DND-41 (cell line): ENCODE results near the gene HENMT1.

Source experiments
- EZH2 ChIP-seq: IDR thresholded peaks from 3 replicates; pipeline ENCODE4 v1.6.1; 2012; ENCODE audit warnings: borderline replicate concordance, low read depth, mild to moderate bottlenecking, moderate library complexity, low read length, inconsistent platforms; ENCODE audit not compliant: severe bottlenecking
- TF ChIP-seq, protein P1 (sequence below): IDR thresholded peaks from 2 replicates; pipeline ENCODE4 v1.5.1; 2012; ENCODE audit warnings: borderline replicate concordance, low read length, moderate library complexity, mild to moderate bottlenecking; ENCODE audit not compliant: poor library complexity, severe bottlenecking; ENCODE audit errors: extremely low read depth

DNA sequence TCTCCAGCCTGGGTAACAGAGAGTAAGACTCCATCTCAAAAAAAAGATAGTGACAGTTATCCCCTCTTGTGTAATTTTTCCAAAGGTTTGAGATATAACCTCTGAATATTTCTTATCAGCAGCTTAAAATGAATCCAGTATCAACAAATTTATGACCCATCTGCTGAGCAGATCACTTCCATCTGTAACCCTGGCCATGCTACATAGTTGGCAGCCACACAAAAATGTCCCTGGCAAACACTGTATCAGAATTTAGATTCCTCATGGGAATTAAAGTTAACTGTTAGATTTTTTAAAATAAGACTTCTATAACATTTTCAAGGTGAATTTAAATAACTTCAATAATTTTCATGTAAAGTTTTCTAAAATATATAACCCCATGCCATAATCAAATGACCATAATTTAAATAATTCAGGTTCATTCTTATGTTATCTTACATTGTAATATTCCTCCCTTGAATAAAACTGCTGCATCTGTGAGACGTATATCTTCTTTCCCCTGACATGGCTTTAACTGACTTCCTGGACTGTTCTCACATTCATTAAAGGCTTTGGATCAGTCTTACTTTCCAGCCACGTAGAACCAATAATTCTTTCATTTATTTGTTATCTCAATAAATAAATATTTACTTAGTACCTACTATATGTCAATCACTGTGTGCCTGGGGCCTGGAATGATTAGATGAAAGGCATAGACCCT is 25.9 kb upstream of the HENMT1 start:
- TF ChIP-seq, protein P1, sequence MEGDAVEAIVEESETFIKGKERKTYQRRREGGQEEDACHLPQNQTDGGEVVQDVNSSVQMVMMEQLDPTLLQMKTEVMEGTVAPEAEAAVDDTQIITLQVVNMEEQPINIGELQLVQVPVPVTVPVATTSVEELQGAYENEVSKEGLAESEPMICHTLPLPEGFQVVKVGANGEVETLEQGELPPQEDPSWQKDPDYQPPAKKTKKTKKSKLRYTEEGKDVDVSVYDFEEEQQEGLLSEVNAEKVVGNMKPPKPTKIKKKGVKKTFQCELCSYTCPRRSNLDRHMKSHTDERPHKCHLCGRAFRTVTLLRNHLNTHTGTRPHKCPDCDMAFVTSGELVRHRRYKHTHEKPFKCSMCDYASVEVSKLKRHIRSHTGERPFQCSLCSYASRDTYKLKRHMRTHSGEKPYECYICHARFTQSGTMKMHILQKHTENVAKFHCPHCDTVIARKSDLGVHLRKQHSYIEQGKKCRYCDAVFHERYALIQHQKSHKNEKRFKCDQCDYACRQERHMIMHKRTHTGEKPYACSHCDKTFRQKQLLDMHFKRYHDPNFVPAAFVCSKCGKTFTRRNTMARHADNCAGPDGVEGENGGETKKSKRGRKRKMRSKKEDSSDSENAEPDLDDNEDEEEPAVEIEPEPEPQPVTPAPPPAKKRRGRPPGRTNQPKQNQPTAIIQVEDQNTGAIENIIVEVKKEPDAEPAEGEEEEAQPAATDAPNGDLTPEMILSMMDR: no peak
- TF ChIP-seq EZH2: no peak
